GM18867 (cell line): ENCODE results near the gene ZBTB18.

ENCODE experiments used
- ATAC-seq: cut with Tn5 transposase; IDR thresholded peaks from one replicate; pipeline ENCODE4 v1.9.1; 2021; ENCODE audit warnings: mild to moderate bottlenecking, moderate library complexity; ENCODE audit not compliant: unreplicated experiment

ZBTB18 gene

DNA sequence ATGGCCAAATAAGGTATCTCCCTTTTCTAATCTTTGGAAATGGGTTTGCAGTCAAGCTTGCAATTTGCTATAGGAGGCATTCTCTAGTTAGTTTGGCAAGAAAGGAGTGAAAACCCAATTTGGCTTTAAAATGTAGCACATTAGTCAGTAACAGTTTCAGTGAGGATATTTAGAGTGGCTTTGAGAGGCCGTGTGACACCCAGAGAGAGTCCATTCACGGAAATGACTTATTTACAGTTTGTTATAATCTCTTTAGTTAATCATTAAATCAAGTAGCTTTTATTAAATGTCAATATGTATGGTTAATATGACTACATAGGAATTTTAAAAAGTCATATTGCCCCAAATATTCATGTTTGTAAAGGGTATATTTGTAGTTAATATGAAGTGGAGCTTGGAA is 9.6 kb downstream of the ZBTB18 start:
- ATAC-seq: peak; percentile 51

DNA sequence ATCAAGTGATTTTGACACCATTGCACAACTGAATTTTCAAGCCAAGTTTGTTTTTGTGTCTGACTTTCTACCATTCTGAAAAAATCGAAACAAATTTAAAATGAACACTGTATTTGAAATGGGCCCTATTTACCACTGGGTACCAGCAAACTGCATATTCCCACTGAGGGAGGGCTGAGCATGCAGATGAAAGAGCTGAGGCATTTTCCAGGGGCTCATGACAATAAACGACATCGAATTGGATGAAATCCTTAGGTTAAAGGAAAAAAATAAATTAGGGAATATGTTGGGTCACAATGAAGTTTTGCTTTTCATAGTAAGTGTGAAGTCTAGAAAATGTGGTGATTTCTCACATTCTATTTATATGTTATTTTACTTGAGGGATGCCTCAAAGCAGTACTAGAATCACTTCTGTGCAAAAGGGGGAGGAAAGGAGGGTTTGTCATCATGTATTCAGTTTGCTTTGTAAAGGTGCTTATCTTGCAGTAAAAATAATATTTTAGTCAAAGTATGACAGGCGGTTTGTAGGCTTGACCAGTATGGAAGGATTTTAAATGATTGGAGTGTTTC is 11.2 kb downstream of the ZBTB18 start:
- peak; percentile 43 for ATAC-seq

DNA sequence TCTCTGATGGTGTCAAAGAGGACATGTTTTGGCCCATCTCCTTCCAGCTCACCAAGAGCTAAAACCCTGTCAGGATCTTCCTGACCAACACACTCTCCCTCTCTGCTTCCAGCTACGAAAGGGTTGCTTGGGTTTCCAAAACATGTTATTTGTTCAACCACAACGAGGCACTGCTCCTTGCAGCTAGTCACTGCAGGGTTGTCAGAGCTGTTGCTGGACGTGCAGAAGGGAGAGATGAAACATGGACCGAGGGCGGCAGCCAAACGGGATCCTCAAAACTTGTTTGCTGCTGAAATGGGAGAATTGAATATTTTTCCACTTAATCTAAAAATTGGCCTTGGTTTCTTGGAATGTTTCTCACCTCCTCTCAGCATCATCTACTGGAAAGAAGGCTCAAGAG is 12.4 kb downstream of the ZBTB18 start:
- ATAC-seq: no peak

DNA sequence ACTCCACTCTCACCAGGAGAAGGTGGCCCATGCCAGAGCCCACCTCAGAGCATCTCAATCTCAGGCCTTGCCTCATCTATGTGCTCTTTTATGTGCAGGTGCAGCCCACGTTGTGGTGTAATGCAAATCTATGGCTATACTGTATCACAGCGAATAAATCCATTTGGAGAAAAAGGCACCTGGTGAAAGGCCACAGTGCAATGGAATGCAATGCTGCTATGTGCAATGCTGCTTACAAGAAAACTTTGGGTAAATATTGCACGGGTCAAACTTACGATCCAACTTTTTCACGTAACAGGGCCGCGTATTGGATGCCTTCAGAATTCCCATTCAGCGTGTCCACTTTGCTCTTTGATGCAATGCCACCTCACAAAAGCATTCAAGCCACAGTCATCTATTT is 13.5 kb downstream of the ZBTB18 start:
- no peak for ATAC-seq

DNA sequence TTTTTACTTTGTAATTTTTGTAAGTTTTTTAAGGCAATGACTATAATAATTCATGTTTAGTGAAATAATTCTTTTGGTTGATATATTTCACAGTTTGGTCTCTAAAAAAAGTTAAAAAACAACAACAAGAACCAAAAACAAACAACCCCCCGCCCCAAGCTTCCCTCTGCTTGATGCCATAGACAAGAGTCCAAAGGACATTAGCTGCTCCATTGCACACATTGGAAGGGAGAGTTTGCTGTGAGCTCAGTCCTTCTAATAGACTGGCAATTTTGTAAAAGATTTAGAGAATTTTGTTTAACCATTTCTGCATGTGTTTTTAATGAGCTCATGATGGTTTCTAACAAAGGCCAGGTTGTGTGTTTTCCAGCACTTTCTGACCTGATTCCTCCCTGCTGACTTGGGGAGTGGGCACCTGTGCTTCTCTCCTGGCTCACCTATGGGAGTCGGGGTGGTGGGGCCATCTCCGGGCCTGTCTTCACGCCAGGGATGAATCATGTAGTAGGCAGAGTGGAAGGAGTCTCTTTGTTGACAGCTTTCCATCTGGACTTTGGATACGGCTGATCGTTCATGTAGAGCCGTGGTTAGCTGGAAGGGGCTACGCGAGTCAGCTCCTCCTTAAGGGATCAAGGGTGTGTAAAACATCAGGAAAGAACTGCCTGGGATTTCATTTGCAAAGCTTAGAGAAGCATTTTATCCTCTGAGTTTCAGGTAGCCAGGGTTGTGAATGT is 14.1 kb downstream of the ZBTB18 start:
- ATAC-seq: no peak

DNA sequence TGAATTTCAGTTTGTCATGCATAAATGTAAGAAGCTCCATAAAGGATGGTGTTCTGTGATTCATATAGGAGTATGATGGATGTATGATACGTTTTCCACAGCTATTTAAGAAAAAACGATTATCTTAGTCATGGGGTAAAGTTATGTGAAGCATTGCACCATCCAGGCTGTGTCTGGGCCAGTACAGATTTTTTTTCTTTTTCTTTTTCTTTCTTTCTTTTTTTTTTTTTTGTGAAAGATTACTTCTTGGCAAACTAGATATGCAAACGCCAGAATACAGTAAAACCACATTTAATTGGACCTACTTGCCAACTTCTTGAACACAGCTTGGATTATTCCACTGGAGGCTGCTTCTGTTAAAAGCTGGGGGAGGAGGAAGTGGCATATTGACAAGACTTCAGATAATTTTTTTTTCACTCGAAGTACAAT is 14.9 kb downstream of the ZBTB18 start:
- ATAC-seq: no peak

DNA sequence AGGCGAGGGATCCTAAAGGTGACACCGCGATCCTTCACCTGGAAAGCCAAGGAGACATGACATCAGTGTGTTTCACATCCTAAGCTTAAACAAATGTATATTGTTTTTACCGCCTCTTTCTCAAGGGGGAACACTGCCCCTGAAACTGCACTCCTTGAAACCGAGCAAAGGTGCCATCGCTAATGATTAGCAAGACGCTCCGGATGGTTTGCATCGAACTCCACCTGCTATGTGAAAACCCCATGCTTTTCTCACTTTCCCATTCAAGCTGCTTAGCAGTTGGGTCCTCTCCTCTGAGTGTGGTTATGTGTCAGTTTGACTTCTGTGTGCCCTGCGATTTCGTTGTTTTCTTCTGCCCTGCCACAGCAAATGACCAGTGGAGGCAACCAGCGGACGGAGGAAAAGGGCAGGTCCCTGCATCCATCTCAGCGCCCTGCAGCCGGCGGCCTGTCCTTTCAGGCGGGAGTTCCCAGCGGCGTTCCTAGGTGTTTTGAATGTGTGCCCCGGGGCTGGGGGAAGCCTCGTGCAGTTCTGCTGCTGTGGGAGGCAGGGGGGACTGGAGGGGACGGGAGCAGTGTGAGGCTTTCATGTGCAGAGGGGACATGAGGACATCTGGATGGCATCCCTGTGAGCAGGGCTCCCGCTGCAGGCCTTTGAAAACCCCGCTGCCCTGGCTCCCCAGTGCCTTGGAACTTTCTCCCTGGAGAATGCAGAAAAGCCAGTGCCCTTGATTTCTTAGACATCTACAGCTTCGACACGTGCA is 16.1 kb downstream of the ZBTB18 start:
- ATAC-seq: peak; percentile 44

DNA sequence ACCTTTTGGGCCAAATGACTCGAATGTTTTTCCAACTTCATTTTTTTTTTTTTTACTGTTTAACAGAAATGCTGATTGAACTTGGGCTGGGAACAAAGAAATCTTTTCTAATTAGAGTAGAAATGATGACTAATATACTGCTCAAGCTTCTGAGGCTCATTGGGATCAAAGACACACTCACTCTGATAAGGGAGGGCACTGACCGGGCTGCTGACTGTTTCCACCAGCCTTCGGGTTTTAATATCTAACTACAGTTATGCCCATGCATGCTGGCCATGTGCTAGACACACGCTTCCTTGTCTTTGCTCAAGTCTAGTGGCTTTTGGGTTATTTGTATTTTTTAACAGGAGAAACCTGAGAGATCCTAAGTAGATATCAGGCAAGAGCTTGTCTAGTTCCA is 16.8 kb downstream of the ZBTB18 start:
- no peak for ATAC-seq

DNA sequence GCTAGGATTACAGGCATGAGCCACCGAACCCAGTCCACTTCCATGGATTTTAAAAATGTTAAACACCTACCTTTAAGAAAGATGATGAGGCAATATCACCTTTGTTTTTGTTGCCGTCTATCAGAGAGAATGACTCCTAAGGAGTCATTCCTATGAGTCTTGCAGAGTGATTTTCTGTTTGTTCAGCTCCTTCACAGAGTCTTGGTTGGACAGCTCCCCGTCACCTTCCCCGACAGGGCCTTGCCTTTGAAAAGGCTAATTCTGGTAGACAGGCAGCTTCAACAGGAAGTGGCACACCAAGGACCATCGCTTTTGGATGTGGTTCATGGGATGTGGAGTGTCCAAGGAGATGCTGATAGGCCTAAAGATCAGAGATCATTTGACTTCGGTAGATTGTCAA is 17.5 kb downstream of the ZBTB18 start:
- no peak for ATAC-seq

DNA sequence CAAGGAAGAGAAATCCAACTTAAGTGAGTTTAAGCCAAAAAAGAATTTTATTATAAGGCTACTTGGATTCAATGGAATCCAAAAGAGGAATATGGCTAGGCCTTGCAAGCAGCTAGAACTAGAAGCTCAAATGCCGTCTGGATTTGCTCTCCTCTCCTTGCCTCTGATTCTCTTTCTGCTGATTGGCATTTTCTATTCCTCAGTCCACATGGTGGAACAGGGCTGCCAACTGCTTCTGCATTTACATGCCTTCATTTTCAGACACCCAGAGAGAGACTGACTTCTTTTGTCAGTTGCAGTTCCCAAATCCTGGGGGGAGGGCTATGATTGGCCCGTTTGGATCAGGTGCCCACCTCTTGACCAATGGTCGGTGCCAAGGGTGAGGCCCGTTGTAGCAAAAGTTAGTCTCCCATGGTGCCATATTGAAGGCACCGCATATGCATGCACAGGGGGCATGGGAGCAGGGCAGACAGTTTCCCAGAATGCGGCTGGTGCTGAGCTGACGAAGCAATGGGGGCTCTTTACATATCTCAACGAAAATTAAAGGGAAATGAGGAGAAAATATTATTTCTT is 18.3 kb downstream of the ZBTB18 start:
- ATAC-seq: no peak

DNA sequence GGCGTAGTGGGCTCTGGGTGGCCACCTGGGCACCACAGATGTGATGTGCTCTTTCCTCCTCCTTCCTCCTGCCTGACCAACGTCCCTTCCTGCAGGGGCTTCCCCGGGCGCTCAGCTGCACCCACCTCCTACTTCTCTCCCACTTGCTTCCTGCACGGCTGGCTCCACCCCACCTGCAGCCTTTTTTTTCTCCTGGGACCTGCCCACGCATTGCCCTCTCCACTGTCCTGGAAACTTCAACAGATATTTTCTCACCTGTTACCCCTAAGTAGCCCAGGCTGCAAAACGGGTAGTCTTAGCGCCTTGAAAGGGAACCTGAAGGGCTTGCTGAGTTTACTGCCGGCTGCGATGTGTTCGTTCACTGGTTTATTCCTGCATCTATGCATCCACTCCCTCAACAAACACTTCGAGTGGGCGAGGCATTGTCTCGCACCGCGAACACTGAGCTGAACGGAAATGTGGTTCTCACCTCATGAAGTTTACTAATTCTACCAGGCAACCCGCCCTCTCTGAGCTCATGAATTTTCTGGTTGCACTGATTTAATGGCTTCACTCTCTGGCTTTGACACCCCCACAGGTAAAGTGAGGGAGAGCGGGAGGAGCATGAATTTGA is 23.6 kb downstream of the ZBTB18 start:
- ATAC-seq: peak; percentile 83

DNA sequence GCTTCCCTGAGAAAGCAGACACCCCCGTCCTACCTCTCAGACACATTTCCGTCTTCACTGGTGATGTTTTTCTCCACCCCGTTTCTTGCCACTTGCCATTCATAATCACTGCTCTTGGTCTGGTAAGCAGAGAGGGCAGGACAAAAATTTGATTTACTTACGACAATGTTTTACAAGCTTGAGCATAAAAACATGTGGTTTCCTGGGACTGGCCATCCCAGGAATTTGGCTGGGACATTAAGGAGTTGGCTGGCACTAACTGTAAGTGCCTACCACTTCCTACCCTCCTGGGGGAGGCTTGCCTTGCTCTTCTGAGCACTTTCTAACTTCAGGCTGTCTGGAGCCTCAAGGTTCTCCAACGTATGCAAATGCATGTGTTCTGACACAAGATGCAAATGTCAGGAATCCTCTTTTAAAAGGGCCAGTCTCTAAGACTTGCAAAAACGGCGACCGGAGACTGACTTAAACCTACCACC is 24.2 kb downstream of the ZBTB18 start:
- peak; percentile 31 for ATAC-seq

DNA sequence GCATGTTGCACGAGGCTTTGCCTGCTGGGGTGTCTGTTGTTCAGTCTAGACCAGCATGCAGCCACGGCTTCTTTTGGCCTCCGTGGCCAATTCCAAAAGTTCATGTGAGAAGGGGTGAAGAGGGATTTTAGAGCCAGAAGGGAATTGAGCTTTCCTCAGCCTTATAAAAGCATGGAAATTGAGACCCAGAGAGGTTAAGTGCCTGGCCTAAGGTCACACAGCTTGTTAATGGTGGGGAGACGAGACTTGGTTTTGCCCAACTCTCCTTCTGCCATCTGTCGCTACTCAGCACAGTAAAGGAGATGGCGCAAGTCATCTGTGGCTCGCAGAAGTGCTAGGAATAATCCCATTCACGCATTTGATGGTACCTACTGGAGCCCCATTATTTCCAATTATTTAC is 25.7 kb downstream of the ZBTB18 start:
- no peak for ATAC-seq

DNA sequence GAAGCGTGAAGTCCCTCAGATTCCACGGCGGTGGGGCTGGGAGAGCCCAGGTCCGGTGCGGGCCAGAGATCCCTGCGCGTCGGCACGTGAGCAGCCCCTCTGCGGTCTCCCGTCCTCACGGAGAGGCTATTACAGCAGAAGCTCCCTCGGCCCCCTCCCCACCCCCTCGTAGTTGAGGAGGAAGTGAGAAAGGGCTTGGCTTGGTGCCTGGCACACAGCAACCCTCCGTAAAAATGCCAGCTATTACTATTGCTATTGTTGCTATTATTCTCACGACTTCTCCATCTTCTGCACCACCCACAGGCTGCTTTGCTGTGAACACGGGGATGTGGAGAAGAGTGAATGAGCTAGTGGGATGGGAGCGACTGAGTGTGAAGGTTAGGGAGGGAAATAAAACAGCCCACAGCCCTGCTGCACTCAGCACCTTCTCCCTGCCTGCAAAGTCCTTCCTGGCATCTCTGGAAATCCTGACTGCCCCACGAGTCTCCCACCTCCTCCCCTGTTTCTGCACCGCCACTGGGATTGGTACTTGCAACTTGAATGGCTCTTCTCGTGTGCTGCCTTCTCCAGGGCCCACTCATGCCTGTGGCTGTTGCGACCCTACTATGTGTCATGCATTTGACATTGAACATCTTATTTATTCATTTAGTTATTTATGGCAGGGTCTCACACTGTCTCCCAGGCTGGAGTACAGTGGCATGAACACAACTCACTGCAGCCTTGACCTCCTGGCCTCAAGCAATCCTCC is 26.6 kb downstream of the ZBTB18 start:
- no peak for ATAC-seq

DNA sequence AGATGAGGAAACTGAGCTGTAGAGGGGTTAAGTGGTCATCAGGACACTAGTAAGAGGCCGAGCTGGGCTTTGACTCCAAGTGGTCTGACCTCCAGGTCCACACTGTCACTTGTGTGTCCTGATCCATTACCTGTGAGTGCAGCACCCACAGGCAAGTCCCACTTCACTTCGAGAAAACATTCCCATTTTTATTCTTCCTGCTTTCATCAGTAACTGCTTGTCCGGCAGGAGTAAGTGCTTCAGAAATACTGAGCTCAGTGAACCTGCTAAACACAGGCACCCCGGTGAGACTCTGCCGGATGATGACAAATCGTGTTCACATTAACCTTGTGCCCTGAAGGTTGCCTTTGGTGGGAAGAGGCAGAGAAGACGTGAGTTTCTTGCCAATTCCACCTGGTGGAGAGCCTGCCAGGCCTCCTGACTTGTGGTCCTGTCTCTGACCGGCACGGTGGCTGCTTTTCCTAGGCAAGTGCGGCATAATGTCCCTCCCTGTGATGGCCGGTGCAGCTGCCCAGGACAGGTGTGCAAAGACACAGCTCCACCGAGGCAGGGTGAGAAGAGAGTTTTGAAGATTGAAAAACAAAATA is 29.4 kb downstream of the ZBTB18 start:
- no peak for ATAC-seq

DNA sequence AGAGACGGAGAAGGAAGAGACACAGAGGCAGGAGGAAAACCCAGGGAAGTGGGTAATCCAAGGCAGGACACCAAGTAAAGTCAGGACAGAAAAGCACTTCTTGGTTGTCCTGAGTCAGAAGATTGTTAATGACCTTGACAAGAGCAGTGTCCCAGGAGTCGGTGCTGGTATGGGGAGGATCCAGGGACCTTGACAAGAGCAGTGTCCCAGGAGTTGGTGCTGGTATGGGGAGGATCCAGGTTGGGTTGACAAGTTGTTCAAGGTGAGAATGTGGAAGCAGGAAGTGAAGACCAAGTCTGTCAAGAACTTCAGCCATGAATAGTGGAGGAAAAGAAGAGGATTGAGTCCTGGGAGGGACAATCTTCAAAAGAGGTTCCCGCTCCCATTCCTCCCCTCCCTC is 31.9 kb downstream of the ZBTB18 start:
- no peak for ATAC-seq

DNA sequence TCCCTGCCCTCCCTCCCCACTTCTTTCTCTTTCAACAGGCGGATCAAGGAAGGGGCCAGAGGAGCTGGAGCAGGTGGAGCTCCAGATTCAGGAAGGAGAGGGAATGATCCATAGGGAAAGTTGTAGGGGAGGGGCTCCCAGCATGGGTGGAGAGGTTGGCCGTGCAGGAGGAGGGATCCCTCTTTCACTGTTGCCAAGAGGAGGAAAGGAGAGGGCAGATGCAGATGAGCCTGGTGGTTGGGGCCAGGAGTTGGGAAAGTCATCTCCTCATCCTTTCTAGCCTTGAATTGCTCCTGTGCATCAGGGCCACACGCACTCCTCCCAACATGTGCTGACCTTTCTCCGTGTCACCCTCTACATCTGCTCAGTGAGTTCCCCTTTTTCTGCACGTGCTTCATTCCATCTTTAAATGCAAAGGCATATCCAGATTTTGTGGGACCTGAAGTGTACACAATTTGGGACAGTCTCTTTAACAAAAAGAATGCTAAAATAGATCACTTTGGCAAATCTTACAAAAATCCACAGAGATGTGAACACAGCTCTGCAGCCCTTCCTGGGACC is 32.4 kb downstream of the ZBTB18 start:
- no peak for ATAC-seq

DNA sequence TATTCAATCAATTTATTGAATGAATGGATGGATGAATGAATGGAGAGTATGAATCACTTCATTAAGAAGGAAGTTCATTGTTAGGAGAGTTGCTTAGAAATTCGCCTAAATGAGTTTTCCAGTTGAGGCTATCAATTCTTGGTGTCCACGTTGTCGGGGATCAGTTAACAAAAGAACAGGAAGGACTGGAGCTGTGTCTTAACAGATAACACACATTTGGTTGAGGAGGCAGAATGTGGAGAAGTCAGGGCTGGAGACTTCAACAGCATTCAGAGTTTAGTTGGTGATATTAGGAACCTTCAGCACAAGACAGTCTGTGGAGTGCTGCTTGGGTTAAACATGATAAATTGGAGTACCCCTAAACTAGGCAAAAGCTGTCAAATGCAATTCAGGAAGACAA is 33.7 kb downstream of the ZBTB18 start:
- ATAC-seq: no peak

DNA sequence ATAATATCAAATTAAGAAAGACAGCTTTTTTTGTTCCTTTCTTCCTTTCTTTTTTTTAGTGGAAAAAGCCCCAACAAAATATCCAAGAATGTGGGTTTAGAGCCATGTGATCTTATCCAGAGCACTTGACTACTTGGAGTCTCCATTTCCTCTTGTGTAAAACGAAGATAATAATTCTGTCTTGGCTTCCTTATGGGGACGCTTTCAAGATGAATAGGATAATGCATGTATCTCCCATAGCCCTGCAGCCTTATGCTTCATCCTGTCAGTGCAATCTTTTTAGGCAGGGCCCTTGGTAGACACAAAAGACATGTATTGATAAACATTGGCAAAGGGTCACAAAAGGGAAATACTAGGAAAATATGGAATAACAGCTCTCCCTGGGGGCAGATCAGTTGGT is 34.8 kb downstream of the ZBTB18 start:
- ATAC-seq: no peak

DNA sequence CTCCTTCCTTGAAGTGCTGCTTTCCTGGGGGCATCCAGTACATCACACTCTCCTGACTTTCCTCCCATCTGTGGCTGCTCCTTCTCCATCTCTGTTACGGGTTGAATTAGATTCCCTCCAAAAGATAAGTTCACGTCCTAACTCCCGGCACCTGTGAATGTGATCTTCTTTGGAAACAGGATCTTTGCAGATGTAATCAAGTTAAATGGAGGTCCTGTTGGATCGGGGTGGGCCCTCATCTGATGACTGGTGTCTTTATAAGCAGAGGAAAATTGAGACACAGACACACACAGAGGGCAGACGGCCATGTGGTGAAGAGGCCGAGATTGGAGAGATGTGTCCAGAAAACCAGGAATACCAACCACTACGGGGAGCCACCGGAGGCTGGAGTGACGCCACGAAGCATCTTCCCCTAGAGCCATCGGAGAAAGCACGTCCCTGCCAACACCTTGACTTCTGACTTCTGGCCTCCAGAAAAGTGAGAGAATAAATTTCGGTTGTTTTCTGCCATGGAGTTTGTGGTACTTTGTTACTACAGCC is 36.0 kb downstream of the ZBTB18 start:
- no peak for ATAC-seq
